GM10248 (cell line): ENCODE data around the gene MAFB.

Experiments
- CTCF ChIA-PET: fragments of 300-600 bp; sonication (Branson Sonifier 250); formaldehyde crosslinking; extraction: SDS; loops from one replicate; lab custom pipeline; 2021; ENCODE audit warnings: antibody characterized with exemption; lab: Yijun Ruan, JAX
- POLR2A ChIA-PET: fragments of 350-650 bp; sonication (Branson Sonifier 250); formaldehyde crosslinking; extraction: SDS; loops from one replicate; lab custom pipeline; 2020; ENCODE audit warnings: antibody characterized with exemption; lab: Yijun Ruan, JAX
- DNase-seq: peaks from one replicate; pipeline ENCODE4 v3.0.0; 2012; ENCODE audit errors: extremely low spot score
- CTCF ChIP-seq: IDR thresholded peaks from 2 replicates; pipeline ENCODE4 v1.5.1; 2012; ENCODE audit warnings: mild to moderate bottlenecking, low read depth; ENCODE audit errors: extremely low read depth, missing control alignments, control extremely low read depth

Gene MAFB

GRCh38 chr20:40698281-40698680 lies 9.2 kb upstream of the MAFB start:
- POLR2A ChIA-PET = no interaction called here
- DNase-seq = no peak
- no peak for TF ChIP-seq CTCF
- CTCF ChIA-PET = no interaction called here

- ChIA-PET CTCF (no interaction called here), POLR2A (no interaction called here)
- no peak for DNase-seq
- no peak for TF ChIP-seq CTCF
Observed at GRCh38 chr20:40697541-40697940, 8.5 kb upstream of the MAFB start.

GRCh38 chr20:40695214-40695613 lies 6.2 kb upstream of the MAFB start:
- POLR2A ChIA-PET = no interaction called here
- CTCF ChIA-PET = no interaction called here
- no peak for DNase-seq
- TF ChIP-seq CTCF = no peak

GRCh38 chr20:40694246-40694645 lies 5.2 kb upstream of the MAFB start:
- ChIA-PET POLR2A (no interaction called here), CTCF (no interaction called here)
- no peak for DNase-seq
- TF ChIP-seq CTCF = no peak

GRCh38 chr20:40692240-40693011 lies 3.4 kb upstream of the MAFB start:
- no peak for TF ChIP-seq CTCF
- ChIA-PET POLR2A (no interaction called here), CTCF (interaction anchor here (1.4 kb wide), 1 partner anchor 1423 kb away, joined by 4 read pairs; no protein-coding TSS in a partner anchor)
- DNase-seq = no peak

- no peak for TF ChIP-seq CTCF
- ChIA-PET POLR2A (no interaction called here), CTCF (interaction anchor here (0.9 to 1.7 kb wide), 2 partner anchors 13 to 15 kb away, joined by 3 to 4 read pairs; no protein-coding TSS in a partner anchor)
- DNase-seq = no peak
Observed at GRCh38 chr20:40691566-40692239, 2.7 kb upstream of the MAFB start.
